ENCODE data around the gene CEMIP2. TPM values are rescaled to one million over a fixed set of nuclear protein-coding genes. Genes with fewer than 3 reads are reported as not detected.

The CEMIP2 gene, protein sequence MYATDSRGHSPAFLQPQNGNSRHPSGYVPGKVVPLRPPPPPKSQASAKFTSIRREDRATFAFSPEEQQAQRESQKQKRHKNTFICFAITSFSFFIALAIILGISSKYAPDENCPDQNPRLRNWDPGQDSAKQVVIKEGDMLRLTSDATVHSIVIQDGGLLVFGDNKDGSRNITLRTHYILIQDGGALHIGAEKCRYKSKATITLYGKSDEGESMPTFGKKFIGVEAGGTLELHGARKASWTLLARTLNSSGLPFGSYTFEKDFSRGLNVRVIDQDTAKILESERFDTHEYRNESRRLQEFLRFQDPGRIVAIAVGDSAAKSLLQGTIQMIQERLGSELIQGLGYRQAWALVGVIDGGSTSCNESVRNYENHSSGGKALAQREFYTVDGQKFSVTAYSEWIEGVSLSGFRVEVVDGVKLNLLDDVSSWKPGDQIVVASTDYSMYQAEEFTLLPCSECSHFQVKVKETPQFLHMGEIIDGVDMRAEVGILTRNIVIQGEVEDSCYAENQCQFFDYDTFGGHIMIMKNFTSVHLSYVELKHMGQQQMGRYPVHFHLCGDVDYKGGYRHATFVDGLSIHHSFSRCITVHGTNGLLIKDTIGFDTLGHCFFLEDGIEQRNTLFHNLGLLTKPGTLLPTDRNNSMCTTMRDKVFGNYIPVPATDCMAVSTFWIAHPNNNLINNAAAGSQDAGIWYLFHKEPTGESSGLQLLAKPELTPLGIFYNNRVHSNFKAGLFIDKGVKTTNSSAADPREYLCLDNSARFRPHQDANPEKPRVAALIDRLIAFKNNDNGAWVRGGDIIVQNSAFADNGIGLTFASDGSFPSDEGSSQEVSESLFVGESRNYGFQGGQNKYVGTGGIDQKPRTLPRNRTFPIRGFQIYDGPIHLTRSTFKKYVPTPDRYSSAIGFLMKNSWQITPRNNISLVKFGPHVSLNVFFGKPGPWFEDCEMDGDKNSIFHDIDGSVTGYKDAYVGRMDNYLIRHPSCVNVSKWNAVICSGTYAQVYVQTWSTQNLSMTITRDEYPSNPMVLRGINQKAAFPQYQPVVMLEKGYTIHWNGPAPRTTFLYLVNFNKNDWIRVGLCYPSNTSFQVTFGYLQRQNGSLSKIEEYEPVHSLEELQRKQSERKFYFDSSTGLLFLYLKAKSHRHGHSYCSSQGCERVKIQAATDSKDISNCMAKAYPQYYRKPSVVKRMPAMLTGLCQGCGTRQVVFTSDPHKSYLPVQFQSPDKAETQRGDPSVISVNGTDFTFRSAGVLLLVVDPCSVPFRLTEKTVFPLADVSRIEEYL (N-terminal part only)
- total RNA-seq, result 63.7 and 164 TPM in 2 replicates

DNA sequence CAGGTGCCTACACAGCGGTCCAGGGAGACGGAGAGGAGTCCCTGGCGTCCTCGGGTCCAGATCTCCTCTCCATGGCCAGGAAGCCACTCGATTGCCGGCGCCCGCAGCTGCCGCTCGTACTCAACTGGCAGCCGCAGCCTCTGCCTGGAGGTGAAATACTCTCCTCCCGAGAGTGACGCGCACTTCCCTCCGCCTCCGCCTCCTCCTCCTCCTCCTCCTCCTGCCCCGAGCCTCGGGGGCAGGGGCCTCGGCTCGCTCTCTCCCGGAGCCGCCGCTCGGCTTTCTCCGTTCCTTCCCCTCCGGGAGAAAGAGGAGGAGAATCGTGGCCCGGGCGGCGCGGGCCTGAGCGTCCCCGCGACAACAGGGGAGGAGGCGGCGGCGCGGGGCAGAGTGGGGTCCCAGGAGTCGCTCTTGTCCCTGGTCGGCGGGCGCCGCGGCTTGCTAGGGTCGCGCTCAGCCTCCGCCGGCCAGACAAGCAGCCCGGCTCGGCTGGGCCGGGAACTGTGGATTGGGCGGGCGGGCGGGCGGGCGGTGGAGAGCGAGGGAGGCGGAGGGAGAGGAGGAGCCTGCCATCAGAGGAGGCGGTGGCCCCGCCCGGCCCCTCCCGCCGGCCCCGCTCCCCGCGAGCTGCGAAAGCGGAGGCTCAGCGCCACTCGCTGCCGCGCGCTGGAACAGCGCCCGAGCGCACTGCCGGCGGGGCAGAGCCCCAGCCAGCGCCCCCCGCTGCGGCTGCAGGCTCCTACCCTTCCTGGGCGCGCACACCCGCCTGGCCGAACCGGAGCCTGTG is at the start of gene CEMIP2:
CEMIP2 (minus strand) TSS at position 126 of the 787 bp plus-strand sequence. CDS start 18,140 bp downstream, outside the sequence.

Other genes with a start within 250 kb of the CEMIP2 start
- 19.2 and 19.9 TPM in 2 replicates for gene ABHD17B, start 142.7 kb upstream of the CEMIP2 start, total RNA-seq
- gene C9orf85, start 143.1 kb upstream of the CEMIP2 start, total RNA-seq, result 9.8 and 17.2 TPM in 2 replicates